PC-3 (cell line): ENCODE measurements around the gene NEDD4L. TPM values are rescaled to one million over a fixed set of nuclear protein-coding genes. Genes with fewer than 3 reads are reported as not detected.

Source experiments
- ATAC-seq: fragments of 200-7000 bp; cut with Tn5 transposase; 2 replicates; pipeline ENCODE4 v1.9.1; 2020; ENCODE audit warnings: mild to moderate bottlenecking, moderate library complexity
- BruUV-seq: library from RNA; stranded (reverse); fragments of 400-500 nt; replicated peaks from 2 replicates; lab custom pipeline; 2021; lab: Mats Ljungman, UMichigan
- CTCF ChIA-PET: fragments of 300-600 bp; sonication (Branson Sonifier 250); formaldehyde crosslinking; loops from one replicate; lab custom pipeline; 2022; ENCODE audit warnings: antibody characterized with exemption; lab: Charles Lee
- POLR2A ChIA-PET: fragments of 300-600 bp; sonication (Branson Sonifier 250); formaldehyde crosslinking; loops from one replicate; lab custom pipeline; 2022; ENCODE audit warnings: antibody characterized with exemption; ENCODE audit not compliant: unreplicated experiment; lab: Charles Lee
- DNase-seq: peaks from one replicate; pipeline ENCODE4 v3.0.0-alpha.2; 2015
- H2AFZ ChIP-seq: fragments of 300-600 bp; sonication (generic); 2 replicates; pipeline ENCODE4 v1.6.0; 2016; ENCODE audit warnings: antibody characterized with exemption, low read length
- H3F3A ChIP-seq: fragments of 300-600 bp; sonication (generic); one replicate; pipeline ENCODE4 v1.6.0; 2017; ENCODE audit warnings: antibody characterized with exemption, low read length, control low read depth, mild to moderate bottlenecking; ENCODE audit not compliant: unreplicated experiment
- H3K27ac ChIP-seq: fragments of 300-600 bp; sonication (generic); 2 replicates; pipeline ENCODE4 v1.5.1; 2016; ENCODE audit warnings: mild to moderate bottlenecking, low read length
- H3K27me3 ChIP-seq: fragments of 300-600 bp; sonication (generic); 2 replicates; pipeline ENCODE4 v1.6.1; 2016; ENCODE audit warnings: low read length, mixed read lengths
- H3K36me3 ChIP-seq: fragments of 300-600 bp; sonication (generic); 2 replicates; pipeline ENCODE4 v1.6.1; 2016; ENCODE audit warnings: low read depth, mixed run types, low read length, mixed read lengths
- H3K4me1 ChIP-seq: fragments of 300-600 bp; sonication (generic); 2 replicates; pipeline ENCODE4 v1.5.1; 2016; ENCODE audit warnings: low read length; ENCODE audit not compliant: insufficient read depth
- H3K4me2 ChIP-seq: fragments of 300-600 bp; sonication (generic); 2 replicates; pipeline ENCODE4 v1.6.0; 2016; ENCODE audit warnings: low read length
- H3K4me3 ChIP-seq: fragments of 300-600 bp; sonication (generic); 2 replicates; pipeline ENCODE4 v1.5.1; 2016; ENCODE audit warnings: mild to moderate bottlenecking, low read length, mixed read lengths
- H3K79me2 ChIP-seq: fragments of 300-600 bp; sonication (generic); 2 replicates; pipeline ENCODE4 v1.6.1; 2017; ENCODE audit warnings: low read length, mixed read lengths
- H3K9ac ChIP-seq: fragments of 300-600 bp; sonication (generic); 2 replicates; pipeline ENCODE4 v1.6.0; 2016; ENCODE audit warnings: mild to moderate bottlenecking, low read length
- H3K9me2 ChIP-seq: fragments of 300-600 bp; sonication (generic); replicated peaks from 2 replicates; pipeline ENCODE4 v1.6.1; 2016; ENCODE audit warnings: mixed run types, low read length, mixed read lengths
- H3K9me3 ChIP-seq: fragments of 300-600 bp; sonication (generic); 2 replicates; pipeline ENCODE4 v1.6.1; 2016; ENCODE audit warnings: low read length, mixed read lengths
- H4K20me1 ChIP-seq: fragments of 300-600 bp; sonication (generic); 2 replicates; pipeline ENCODE4 v1.6.1; 2016; ENCODE audit warnings: low read length, mixed read lengths
- CTCF ChIP-seq: fragments of 300-600 bp; sonication (generic); conservative IDR thresholded peaks from 2 replicates; pipeline ENCODE4 v1.5.1; 2017; ENCODE audit warnings: antibody characterized with exemption, low read depth, mild to moderate bottlenecking, low read length
- EZH2 ChIP-seq: fragments of 300-600 bp; sonication (generic); IDR thresholded peaks from one replicate; pipeline ENCODE4 v1.6.1; 2017; ENCODE audit warnings: antibody characterized with exemption, mild to moderate bottlenecking, low read length; ENCODE audit not compliant: unreplicated experiment
- EZH2phosphoT487 ChIP-seq: fragments of 300-600 bp; sonication (generic); IDR thresholded peaks from 2 replicates; pipeline ENCODE4 v1.6.1; 2018; ENCODE audit warnings: mild to moderate bottlenecking, antibody characterized with exemption, low read length, borderline replicate concordance
- intact Hi-C: fragments of 100-400 bp; cut with micrococcal nuclease; formaldehyde crosslinking; loops from 2 replicates; pipeline ENCODE4 v1.9.0; 2023
- total RNA-seq: library from RNA; depleted of rRNA; stranded (reverse); fragments of >200 nt; gene quantifications from 2 replicates; pipeline ENCODE4 v1.2.3, GENCODE V29; 2014

The NEDD4L gene
- total RNA-seq, 1 experiment from 2014 or later, result 105 TPM

- H3K9me3 ChIP-seq, result no peaks in the 10 kb centered on the region
- POLR2A ChIA-PET, result no interaction called here
- H3K4me2 ChIP-seq, result no peak overlapping the region
- H3K79me2 ChIP-seq, result peaks cover 61% of the 10 kb centered on the region
- H3K4me1 ChIP-seq, result no peaks in the 10 kb centered on the region
- CTCF ChIA-PET, result no interaction called here
- no peak for ATAC-seq
- no peak overlapping the region for H3K27ac ChIP-seq
- H3F3A ChIP-seq, result no peaks in the 10 kb centered on the region
- DNase-seq, result no peak
- TF ChIP-seq EZH2phosphoT487, result no peak
- TF ChIP-seq CTCF, result no peak
- TF ChIP-seq EZH2, result no peak
- BruUV-seq, result no TSS peak
- intact Hi-C loops, result no loop called here
- H3K4me3 ChIP-seq, result no peak overlapping the region
- no peak overlapping the region for H3K9ac ChIP-seq
- H2AFZ ChIP-seq, result no peak overlapping the region
- no peaks in the 10 kb centered on the region for H3K9me2 ChIP-seq
- no peaks in the 10 kb centered on the region for H3K27me3 ChIP-seq
- H3K36me3 ChIP-seq, result no peaks in the 10 kb centered on the region
- H4K20me1 ChIP-seq, result no peaks in the 10 kb centered on the region
Observed at GRCh38 chr18:58143386-58143785, 99.4 kb downstream of the NEDD4L start.

DNA sequence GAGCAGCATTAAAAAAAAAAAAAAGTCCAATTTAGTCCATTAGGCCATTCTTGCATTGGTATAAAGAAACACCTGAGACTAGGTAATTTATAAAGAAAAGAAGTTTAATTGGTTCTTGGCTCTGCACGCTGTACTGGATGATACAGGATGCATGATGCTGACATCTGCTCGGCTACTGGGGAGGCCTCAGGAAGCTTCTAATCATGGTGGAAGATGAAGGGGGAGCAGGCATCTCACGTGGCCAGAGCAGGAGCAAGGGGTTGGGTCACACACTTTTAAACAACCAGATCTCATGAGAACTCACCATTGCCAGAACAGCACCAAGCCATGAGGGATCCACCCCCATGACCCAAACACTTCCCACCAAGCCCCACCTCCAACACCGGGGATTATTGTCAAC, 100.1 kb downstream of the NEDD4L start:
- BruUV-seq, result no TSS peak
- ChIA-PET CTCF (no interaction called here), POLR2A (no interaction called here)
- Histone ChIP-seq H3K4me2 (no peak overlapping the region), H3K27me3 (no peaks in the 10 kb centered on the region), H3K36me3 (no peaks in the 10 kb centered on the region), H3F3A (no peaks in the 10 kb centered on the region), H3K4me1 (no peaks in the 10 kb centered on the region), H3K4me3 (no peak overlapping the region), H2AFZ (no peak overlapping the region), H3K9me2 (no peaks in the 10 kb centered on the region), H3K27ac (no peak overlapping the region), H3K79me2 (peaks cover 66% of the 10 kb centered on the region), H3K9ac (no peak overlapping the region), H4K20me1 (no peaks in the 10 kb centered on the region), H3K9me3 (no peaks in the 10 kb centered on the region)
- no peak for DNase-seq
- intact Hi-C loops, result no loop called here
- ATAC-seq, result no peak
- TF ChIP-seq CTCF, result no peak
- TF ChIP-seq EZH2, result no peak
- no peak for TF ChIP-seq EZH2phosphoT487

DNA sequence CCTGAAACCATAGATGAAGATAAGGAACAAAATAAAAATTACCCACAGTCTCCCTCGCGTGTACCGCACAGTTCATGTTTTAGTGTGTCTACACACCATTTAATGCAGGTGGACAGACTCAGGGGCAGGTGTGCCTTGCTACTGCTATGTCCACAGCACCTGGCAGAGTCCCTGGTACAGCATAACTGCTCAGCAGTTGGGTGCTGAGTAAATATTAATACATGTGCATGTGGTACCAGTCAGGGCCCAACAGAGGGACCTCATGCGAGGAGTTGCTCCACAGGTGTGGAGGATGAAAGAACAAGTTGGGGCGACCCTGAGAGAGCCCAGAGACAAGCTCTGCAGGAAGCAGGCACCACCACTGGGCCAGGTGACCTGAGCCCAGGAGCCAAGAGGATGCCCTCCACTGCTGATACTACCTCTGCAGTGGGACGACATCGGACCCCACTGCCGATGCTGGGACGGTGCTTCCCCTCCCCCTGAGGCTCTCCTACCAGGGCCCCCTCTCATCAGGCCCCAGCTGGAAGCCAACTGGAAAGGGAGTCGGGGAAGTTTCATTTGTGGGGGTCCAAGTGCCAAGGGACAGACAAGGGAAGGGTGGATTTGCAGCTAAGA, 100.8 kb downstream of the NEDD4L start:
- Histone ChIP-seq H4K20me1 (no peaks in the 10 kb centered on the region), H3F3A (no peaks in the 10 kb centered on the region), H3K27me3 (no peaks in the 10 kb centered on the region), H2AFZ (no peak overlapping the region), H3K36me3 (no peaks in the 10 kb centered on the region), H3K27ac (no peak overlapping the region), H3K4me3 (no peak overlapping the region), H3K9ac (no peak overlapping the region), H3K4me1 (no peaks in the 10 kb centered on the region), H3K9me2 (no peaks in the 10 kb centered on the region), H3K9me3 (no peaks in the 10 kb centered on the region), H3K4me2 (no peak overlapping the region), H3K79me2 (peaks cover 68% of the 10 kb centered on the region)
- no peak for DNase-seq
- CTCF ChIA-PET, result no interaction called here
- intact Hi-C loops, result no loop called here
- no peak for ATAC-seq
- BruUV-seq, result no TSS peak
- POLR2A ChIA-PET, result no interaction called here
- TF ChIP-seq EZH2phosphoT487 (no peak), CTCF (no peak)
